Eye (tissue), 1 donor: Measurements from ENCODE around the gene ADSS2.
"Not testable (repeated sequence)": the region's sequence is repeated elsewhere in the genome, so short reads cannot be mapped to it uniquely, and the experiment has no call there.

Experiments used
- DNase-seq: peaks from one replicate; pipeline ENCODE4 v3.0.0-alpha.2; 2015

ADSS2 gene

DNA sequence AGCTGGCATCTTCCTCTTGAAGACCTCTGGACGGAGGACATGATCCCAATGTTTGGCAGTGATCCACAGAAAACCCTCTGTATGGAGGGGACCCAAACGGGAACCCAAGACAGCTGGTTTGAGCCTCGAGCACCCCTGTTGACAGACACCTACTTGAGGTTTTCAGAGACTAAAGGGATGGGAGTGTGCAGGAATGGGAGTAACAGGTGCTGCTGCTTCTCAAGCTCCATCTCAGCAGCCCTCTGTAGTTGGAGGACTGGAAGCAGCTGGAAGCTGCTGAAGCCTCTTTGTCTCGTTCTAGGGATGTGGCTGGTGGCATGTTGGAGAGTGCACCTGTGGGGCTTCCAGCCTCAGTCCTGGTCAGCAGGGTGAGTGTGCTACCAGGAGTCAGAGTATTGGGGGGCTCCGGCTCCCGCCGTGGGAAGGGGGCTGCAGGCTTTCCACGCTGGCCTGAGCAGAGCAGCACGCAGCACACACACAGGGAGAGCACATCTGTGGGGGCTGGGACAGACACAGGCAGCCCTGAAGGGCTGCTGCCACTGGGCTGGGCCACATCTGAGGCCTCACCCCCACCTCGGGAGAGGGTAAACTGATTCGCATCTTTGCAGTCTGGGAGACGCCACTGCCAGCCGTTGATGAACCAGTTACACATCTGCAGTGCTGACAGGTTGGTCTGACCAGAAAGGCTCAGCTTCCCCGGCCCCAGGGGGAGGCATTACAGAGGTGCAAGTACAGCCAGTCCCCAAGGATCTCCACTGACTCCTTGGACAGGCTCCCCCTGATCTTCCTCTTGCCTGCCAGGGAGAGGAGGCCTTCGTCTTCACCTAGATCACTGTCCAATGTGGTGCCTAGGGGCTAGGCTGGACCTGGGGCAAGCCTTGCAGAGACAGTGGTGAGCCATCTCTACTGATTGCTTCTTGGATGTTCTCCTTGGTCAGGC is 56.6 kb downstream of the ADSS2 start:
- DNase-seq: no peak

DNA sequence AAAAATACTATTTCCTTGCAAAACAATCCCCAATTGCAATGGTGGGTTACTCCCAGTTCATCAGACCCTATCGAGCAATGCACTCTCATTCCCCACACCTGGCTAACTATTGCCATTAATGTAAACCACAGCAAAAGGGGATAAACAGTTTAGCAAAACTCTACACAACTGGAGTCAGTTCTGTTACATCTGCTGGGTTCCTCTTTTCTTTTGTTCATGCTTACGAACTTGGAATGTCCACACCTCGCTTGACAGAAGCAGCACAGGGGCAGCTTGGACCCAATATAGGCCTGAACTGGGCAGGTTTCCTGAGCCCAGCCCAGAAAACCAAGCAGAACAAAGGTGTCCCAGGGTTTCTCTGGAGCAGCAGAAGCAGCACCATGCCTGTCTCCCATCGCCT is 57.4 kb downstream of the ADSS2 start:
- no peak for DNase-seq

DNA sequence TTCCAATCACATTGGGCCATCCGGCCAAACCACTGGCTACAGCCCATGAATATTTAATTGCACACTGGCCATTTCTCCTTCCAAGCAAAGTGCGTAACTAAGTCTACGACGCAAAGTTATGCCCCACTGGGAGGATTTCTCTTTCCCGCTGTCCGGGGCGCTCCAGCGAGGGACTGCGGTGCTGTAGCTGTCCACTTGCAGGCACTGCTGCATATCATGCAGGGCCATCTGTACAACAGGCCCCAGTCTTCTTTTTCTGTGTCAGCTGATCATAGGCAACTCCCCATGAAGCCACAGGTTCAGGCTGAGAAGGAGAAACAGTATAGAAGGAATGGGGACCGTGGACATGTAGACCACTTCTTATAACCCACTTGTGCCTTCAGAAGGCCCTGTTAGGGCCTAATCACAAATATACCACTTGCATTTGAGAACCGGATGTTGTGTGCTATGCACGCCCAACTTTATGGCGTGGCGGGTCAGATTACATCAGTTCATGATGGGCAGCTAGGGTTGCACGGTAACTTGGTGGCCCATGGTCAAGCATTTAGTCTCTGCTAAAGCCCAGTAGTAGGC is 58.0 kb downstream of the ADSS2 start:
- DNase-seq: no peak

GRCh38 chr1:244391761-244392160 is 59.9 kb downstream of the ADSS2 start:
- DNase-seq: no peak

GRCh38 chr1:244388961-244389360 is 62.7 kb downstream of the ADSS2 start:
- no peak for DNase-seq

DNA sequence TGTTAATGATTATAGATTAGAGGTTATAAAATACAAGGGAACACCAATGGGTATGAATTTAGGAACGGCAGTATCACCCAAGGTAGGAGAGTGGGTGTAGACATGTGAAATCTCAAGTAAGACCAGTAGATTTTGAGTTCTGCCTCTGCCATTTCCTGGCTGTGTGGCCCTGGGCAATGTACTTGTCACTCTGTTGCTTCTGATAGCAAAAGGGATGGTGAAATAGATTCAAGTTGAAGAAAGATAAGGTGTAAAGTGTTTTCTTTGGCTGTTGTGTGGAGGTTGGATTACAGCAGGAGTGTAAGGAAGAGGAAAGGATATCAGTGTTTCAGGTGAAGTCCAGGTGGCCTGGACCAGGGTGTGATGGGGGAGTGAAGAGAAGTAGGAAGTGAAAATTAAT is 64.3 kb downstream of the ADSS2 start:
- DNase-seq: no peak

GRCh38 chr1:244386595-244386994 is 65.1 kb downstream of the ADSS2 start:
- DNase-seq: no peak

GRCh38 chr1:244384066-244384465 is 67.6 kb downstream of the ADSS2 start:
- DNase-seq: no peak

GRCh38 chr1:244383278-244383884 is 68.3 kb downstream of the ADSS2 start:
- DNase-seq: no peak

- no peak for DNase-seq
Measured at GRCh38 chr1:244381878-244382565, 69.7 kb downstream of the ADSS2 start.

DNA sequence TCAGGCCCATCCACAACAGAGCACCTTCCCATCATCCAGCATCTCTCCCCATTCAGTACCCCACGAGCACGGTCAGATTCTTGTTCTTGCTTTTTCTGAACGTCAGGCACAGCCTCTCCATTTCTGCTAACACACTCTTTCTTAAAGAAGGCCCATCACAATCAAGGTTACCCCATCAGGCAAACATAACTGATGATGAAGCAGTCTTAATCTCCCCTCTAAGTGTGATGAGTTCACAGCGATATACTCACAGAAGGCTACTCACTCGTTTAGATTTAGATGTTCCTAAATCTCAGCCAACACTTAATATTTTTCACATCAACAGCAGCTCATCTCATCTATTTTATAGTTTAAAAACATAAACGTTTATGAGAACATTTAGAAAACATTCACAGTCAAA is 75.6 kb downstream of the ADSS2 start:
- DNase-seq: no peak

- no peak for DNase-seq
Measured at GRCh38 chr1:244375051-244375450, 76.7 kb downstream of the ADSS2 start.

GRCh38 chr1:244374484-244374883 is 77.2 kb downstream of the ADSS2 start:
- DNase-seq: not testable (repeated sequence)

GRCh38 chr1:244371242-244372141 is 80.2 kb downstream of the ADSS2 start:
- no peak for DNase-seq

DNA sequence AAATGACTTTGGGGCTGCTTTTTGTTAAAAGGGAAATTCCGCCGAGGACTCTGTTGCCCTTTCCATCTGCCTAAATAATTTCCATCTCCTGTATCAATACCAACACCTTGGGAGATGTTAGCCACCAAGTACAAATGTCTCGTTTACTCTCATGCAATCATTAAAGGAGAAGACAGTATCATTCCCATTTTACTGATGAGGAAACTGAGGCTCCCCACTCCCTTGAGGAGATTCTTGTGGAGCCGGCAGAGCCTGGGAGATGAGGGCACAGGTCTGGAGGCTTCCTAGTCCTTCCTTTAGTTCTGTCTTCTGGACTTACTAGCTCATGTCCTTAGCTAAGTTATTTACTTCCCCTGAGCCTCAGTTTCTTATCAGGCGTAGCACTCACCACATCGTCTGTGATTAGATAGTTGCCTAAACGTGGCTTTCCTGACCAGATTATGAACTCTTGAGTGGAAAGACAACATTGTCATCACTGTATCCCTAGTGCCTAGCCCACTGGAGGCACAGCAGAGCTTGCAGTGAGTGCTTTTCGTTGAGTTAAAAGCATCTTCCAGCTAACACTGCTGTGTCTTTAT is 81.6 kb downstream of the ADSS2 start:
- DNase-seq: no peak

- no peak for DNase-seq
Measured at GRCh38 chr1:244369256-244370057, 82.3 kb downstream of the ADSS2 start.

DNA sequence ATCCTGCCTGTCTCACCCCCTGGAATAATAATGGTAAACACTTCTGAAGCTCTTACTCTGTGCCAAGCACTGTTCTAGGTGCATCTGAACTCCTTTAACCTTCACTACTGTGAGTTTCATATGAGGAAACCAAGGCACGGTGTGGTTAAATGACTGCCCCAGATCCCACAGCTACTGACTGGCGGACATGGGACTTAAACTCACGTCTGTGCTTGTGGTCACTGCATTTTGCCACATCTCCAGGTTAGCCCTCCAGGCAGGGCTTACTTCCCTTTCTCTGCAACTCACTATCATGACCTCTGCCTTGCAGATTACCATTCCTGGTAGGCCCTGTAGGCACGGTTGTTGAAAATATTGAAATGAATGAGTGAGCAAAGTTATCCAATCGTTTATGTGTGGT is 83.4 kb downstream of the ADSS2 start:
- DNase-seq: no peak

DNA sequence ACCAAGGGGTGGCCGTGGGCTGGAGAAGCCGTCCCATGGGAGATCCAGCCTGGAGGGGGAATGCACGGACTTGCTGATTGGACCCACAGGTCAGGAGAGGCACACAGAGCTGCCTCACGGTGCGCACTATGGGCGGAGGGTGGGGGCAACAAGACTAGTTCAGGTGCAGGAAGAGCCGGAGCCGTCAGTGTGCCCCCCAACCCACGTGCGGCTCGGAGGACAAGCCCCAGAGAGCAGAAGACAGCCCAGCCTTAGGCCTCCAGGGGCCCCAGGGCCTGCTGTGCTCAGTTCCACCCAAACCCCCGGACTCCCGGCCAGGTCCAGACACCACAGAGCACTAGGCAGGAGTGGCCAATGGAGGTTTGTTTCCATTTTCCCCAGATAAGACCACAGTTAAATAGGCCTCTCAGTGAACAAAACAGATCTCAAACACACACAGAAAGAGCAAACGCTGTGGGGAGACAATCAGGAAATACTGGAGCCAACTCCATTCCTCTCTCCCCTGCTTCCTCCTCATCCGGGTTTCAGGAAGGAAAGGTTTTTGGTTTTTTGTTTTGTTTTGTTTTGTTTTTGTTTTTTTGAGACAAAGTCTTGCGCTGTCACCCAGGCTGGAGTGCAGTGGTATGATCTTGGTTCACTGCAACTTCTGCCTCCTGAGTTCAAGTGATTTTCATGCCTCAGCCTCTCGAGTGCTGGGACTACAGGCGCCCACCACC is 84.2 kb downstream of the ADSS2 start:
- no peak for DNase-seq

GRCh38 chr1:244365809-244366208 is 85.9 kb downstream of the ADSS2 start:
- no peak for DNase-seq

GRCh38 chr1:244365262-244365661 is 86.4 kb downstream of the ADSS2 start:
- DNase-seq: not testable (repeated sequence)
